Activated CD4-positive, alpha-beta T cell treated with anti-CD3 and anti-CD28 coated beads for 36 hours (primary cell): ENCODE data around the gene LMX1B. TPM values are rescaled to one million over a fixed set of nuclear protein-coding genes. Genes with fewer than 3 reads are reported as not detected.
"Not testable (repeated sequence)": the region's sequence is repeated elsewhere in the genome, so short reads cannot be mapped to it uniquely, and the experiment has no call there.

Experiments used
- ATAC-seq: fragments of 200-7000 bp; cut with Tn5 transposase; one replicate; pipeline ENCODE4 v1.10.0; 2021; ENCODE audit warnings: mild to moderate bottlenecking, moderate library complexity
- CTCF ChIA-PET: fragments of 350-600 bp; sonication (Branson Sonifier 250); formaldehyde crosslinking; loops from one replicate; lab custom pipeline; 2021; ENCODE audit warnings: antibody characterized with exemption; lab: Charles Lee
- POLR2A ChIA-PET: fragments of 350-600 bp; sonication (Branson Sonifier 250); formaldehyde crosslinking; loops from one replicate; lab custom pipeline; 2021; ENCODE audit warnings: antibody characterized with exemption, inconsistent platforms; lab: Charles Lee
- DNase-seq: peaks from one replicate; pipeline ENCODE4 v3.0.0-alpha.2; 2020
- H3K27ac Mint-ChIP-seq: one replicate; pipeline ENCODE4 v1.8.0; 2021; ENCODE audit warnings: mixed read lengths
- H3K27me3 Mint-ChIP-seq: one replicate; pipeline ENCODE4 v1.8.0; 2021; ENCODE audit warnings: mixed read lengths
- H3K36me3 Mint-ChIP-seq: one replicate; pipeline ENCODE4 v1.8.0; 2021; ENCODE audit warnings: low read depth, mixed read lengths
- H3K4me1 Mint-ChIP-seq: one replicate; pipeline ENCODE4 v1.8.0; 2021; ENCODE audit warnings: mixed read lengths
- H3K4me3 Mint-ChIP-seq: one replicate; pipeline ENCODE4 v1.8.0; 2021; ENCODE audit warnings: mild to moderate bottlenecking, moderate library complexity, mixed read lengths
- H3K9me3 Mint-ChIP-seq: one replicate; pipeline ENCODE4 v1.8.0; 2021; ENCODE audit warnings: low read depth, mixed read lengths
- intact Hi-C, 2 experiments: fragments of 100-400 bp; cut with DNase I in 1 of 2; cut with micrococcal nuclease in 1 of 2; formaldehyde crosslinking; loops; one replicate each; pipeline versions ENCODE4 v1.14.2 to v1.15.1; 2022 to 2024; cut with DNase I, micrococcal nuclease
- total RNA-seq, 2 experiments: library from RNA; stranded (reverse); gene quantifications; one replicate each; pipeline ENCODE4 v1.2.3, GENCODE V29; 2021

LMX1B gene
- total RNA-seq, 2 experiments from 2014 or later: not detected

- Mint-ChIP-seq H3K27me3 (no peaks in the 10 kb centered on the region), H3K4me1 (peaks cover 41% of the 10 kb centered on the region), H3K27ac (peak overlapping the region; percentile 89), H3K36me3 (no peaks in the 10 kb centered on the region), H3K4me3 (peak overlapping the region; percentile 77), H3K9me3 (no peaks in the 10 kb centered on the region)
- CTCF ChIA-PET: interaction anchor here (0.6 to 3.4 kb wide), 4 partner anchors 17 to 111 kb away, joined by 3 to 11 read pairs (median 6); no protein-coding TSS in a partner anchor
- POLR2A ChIA-PET: no interaction called here
- intact Hi-C loops: loop anchor here in 1 of 2 experiments (2.0 to 10.0 kb wide), 5 partner anchors 137 to 1859 kb away; partner anchors contain the start of genes ARPC5L, PBX3, RPL35 and SLC2A8
- no peak for ATAC-seq
- DNase-seq: no peak
Observed at GRCh38 chr9:126723807-126724172, 110.1 kb downstream of the LMX1B start.

GRCh38 chr9:126724226-126724625 lies 110.5 kb downstream of the LMX1B start:
- Mint-ChIP-seq H3K36me3 (no peaks in the 10 kb centered on the region), H3K4me1 (peaks cover 37% of the 10 kb centered on the region), H3K27ac (peak overlapping the region; percentile 89), H3K9me3 (no peaks in the 10 kb centered on the region), H3K4me3 (peak overlapping the region; percentile 77), H3K27me3 (no peaks in the 10 kb centered on the region)
- ATAC-seq: no peak
- ChIA-PET POLR2A (no interaction called here), CTCF (interaction anchor here (0.6 to 3.4 kb wide), 3 partner anchors 17 to 111 kb away, joined by 3 to 11 read pairs (median 10); no protein-coding TSS in a partner anchor)
- peak; percentile 17 for DNase-seq
- intact Hi-C loops: loop anchor here in 1 of 2 experiments (5.0 to 10.0 kb wide), 2 partner anchors 703 to 1859 kb away; partner anchors contain the start of genes ARPC5L and RPL35

- CTCF ChIA-PET: interaction anchor here (0.8 to 3.4 kb wide), 3 partner anchors 19 to 57 kb away, joined by 3 to 11 read pairs (median 4); no protein-coding TSS in a partner anchor
- intact Hi-C loops: loop anchor here in 1 of 2 experiments (10.0 kb wide), 1 partner anchor 1861 kb away; the partner anchor contains the start of genes ARPC5L and RPL35
- ATAC-seq, H3K27ac Mint-ChIP-seq, H3K36me3 Mint-ChIP-seq, H3K9me3 Mint-ChIP-seq, H3K4me3 Mint-ChIP-seq, H3K27me3 Mint-ChIP-seq, DNase-seq: not testable (repeated sequence)
- H3K4me1 Mint-ChIP-seq: peaks cover 25% of the 10 kb centered on the region
- POLR2A ChIA-PET: interaction anchor here (0.6 kb wide), 1 partner anchor 69 kb away, joined by 7 read pairs; no protein-coding TSS in a partner anchor
Observed at GRCh38 chr9:126725485-126725884, 111.8 kb downstream of the LMX1B start.

- H3K4me3 Mint-ChIP-seq, DNase-seq, ATAC-seq, H3K9me3 Mint-ChIP-seq, H3K36me3 Mint-ChIP-seq, H3K27me3 Mint-ChIP-seq, H3K4me1 Mint-ChIP-seq, H3K27ac Mint-ChIP-seq, POLR2A ChIA-PET: not testable (repeated sequence)
- CTCF ChIA-PET: interaction anchor here (1.1 kb wide), 1 partner anchor 54 kb away, joined by 4 read pairs; no protein-coding TSS in a partner anchor
- intact Hi-C loops: loop anchor here in 1 of 2 experiments (10.0 kb wide), 1 partner anchor 1863 kb away; the partner anchor contains the start of genes ARPC5L and RPL35
Observed at GRCh38 chr9:126728210-126728609, 114.5 kb downstream of the LMX1B start.

- intact Hi-C loops, DNase-seq, ATAC-seq, H3K4me1 Mint-ChIP-seq, H3K27me3 Mint-ChIP-seq, H3K9me3 Mint-ChIP-seq, H3K27ac Mint-ChIP-seq, H3K36me3 Mint-ChIP-seq, POLR2A ChIA-PET, H3K4me3 Mint-ChIP-seq: not testable (repeated sequence)
- CTCF ChIA-PET: interaction anchor here (1.9 to 5.6 kb wide), 2 partner anchors 24 to 27 kb away, joined by 5 to 35 read pairs; no protein-coding TSS in a partner anchor
Observed at GRCh38 chr9:126730592-126730991, 116.9 kb downstream of the LMX1B start.

- H3K4me1 Mint-ChIP-seq: no peaks in the 10 kb centered on the region
- DNase-seq: no peak
- H3K36me3 Mint-ChIP-seq: peaks cover 7% of the 10 kb centered on the region
- peaks cover 14% of the 10 kb centered on the region for H3K9me3 Mint-ChIP-seq
- intact Hi-C loops: no loop called here
- no peak for ATAC-seq
- no peak overlapping the region for H3K4me3 Mint-ChIP-seq
- POLR2A ChIA-PET: no interaction called here
- H3K27me3 Mint-ChIP-seq: no peaks in the 10 kb centered on the region
- CTCF ChIA-PET: interaction anchor here (5.6 kb wide), 1 partner anchor 26 kb away, joined by 35 read pairs; no protein-coding TSS in a partner anchor
- H3K27ac Mint-ChIP-seq: no peak overlapping the region
Observed at GRCh38 chr9:126733005-126733404, 119.3 kb downstream of the LMX1B start.

GRCh38 chr9:126734877-126735276 lies 121.1 kb downstream of the LMX1B start:
- Mint-ChIP-seq H3K9me3 (peaks cover 14% of the 10 kb centered on the region), H3K36me3 (peaks cover 7% of the 10 kb centered on the region), H3K27me3 (no peaks in the 10 kb centered on the region), H3K4me3 (no peak overlapping the region), H3K27ac (no peak overlapping the region), H3K4me1 (no peaks in the 10 kb centered on the region)
- ATAC-seq (no peak), DNase-seq (no peak)
- POLR2A ChIA-PET: no interaction called here
- CTCF ChIA-PET: interaction anchor here (0.9 to 5.6 kb wide), 2 partner anchors 28 to 46 kb away, joined by 5 to 35 read pairs; no protein-coding TSS in a partner anchor
- intact Hi-C loops: no loop called here

- Mint-ChIP-seq H3K36me3 (peaks cover 7% of the 10 kb centered on the region), H3K27ac (no peak overlapping the region), H3K9me3 (peaks cover 14% of the 10 kb centered on the region), H3K27me3 (no peaks in the 10 kb centered on the region), H3K4me3 (no peak overlapping the region), H3K4me1 (no peaks in the 10 kb centered on the region)
- intact Hi-C loops: no loop called here
- ATAC-seq (no peak), DNase-seq (no peak)
- CTCF ChIA-PET: no interaction called here
- POLR2A ChIA-PET: no interaction called here
Observed at GRCh38 chr9:126735482-126735881, 121.8 kb downstream of the LMX1B start.

GRCh38 chr9:126738553-126738952 lies 124.8 kb downstream of the LMX1B start:
- Mint-ChIP-seq H3K4me1 (no peaks in the 10 kb centered on the region), H3K4me3 (no peak overlapping the region), H3K27me3 (no peaks in the 10 kb centered on the region), H3K36me3 (peaks cover 7% of the 10 kb centered on the region), H3K27ac (no peak overlapping the region), H3K9me3 (peaks cover 14% of the 10 kb centered on the region)
- ATAC-seq (no peak), DNase-seq (no peak)
- ChIA-PET POLR2A (no interaction called here), CTCF (no interaction called here)
- intact Hi-C loops: no loop called here

GRCh38 chr9:126743041-126743440 lies 129.3 kb downstream of the LMX1B start:
- H3K36me3 Mint-ChIP-seq: no peaks in the 10 kb centered on the region
- H3K27me3 Mint-ChIP-seq: no peaks in the 10 kb centered on the region
- CTCF ChIA-PET: interaction anchor here (0.8 to 2.1 kb wide), 2 partner anchors 37 kb away, joined by 3 to 9 read pairs; no protein-coding TSS in a partner anchor
- H3K27ac Mint-ChIP-seq: no peak overlapping the region
- intact Hi-C loops: no loop called here
- POLR2A ChIA-PET: no interaction called here
- ATAC-seq (no peak), DNase-seq (no peak)
- H3K4me1 Mint-ChIP-seq: peaks cover 17% of the 10 kb centered on the region
- H3K4me3 Mint-ChIP-seq: no peak overlapping the region
- H3K9me3 Mint-ChIP-seq: no peaks in the 10 kb centered on the region

- ChIA-PET CTCF (interaction anchor here (0.7 to 1.1 kb wide), 2 partner anchors 25 to 1755 kb away, joined by 3 to 4 read pairs; no protein-coding TSS in a partner anchor), POLR2A (no interaction called here)
- Mint-ChIP-seq H3K27ac (peak overlapping the region; percentile 44), H3K36me3 (no peaks in the 10 kb centered on the region), H3K4me3 (no peak overlapping the region), H3K4me1 (peaks cover 25% of the 10 kb centered on the region), H3K27me3 (no peaks in the 10 kb centered on the region), H3K9me3 (no peaks in the 10 kb centered on the region)
- peak; percentile 45 for DNase-seq
- intact Hi-C loops: no loop called here
- peak; percentile 76 for ATAC-seq
Observed at GRCh38 chr9:126745574-126746411, 132.1 kb downstream of the LMX1B start.
